Esophagus squamous epithelium (tissue), 4 donors: ENCODE data around the gene CEP164.

ENCODE experiments used
- POLR2A ChIP-seq, 4 donors: fragments of 450-650 bp; IDR thresholded peaks; one replicate each; pipeline ENCODE4 v1.6.1; 2017; ENCODE audit warnings: antibody characterized with exemption in 4 of 4, mild to moderate bottlenecking in 4 of 4, moderate library complexity in 3 of 4
- TF ChIP-seq, protein P1 (sequence below), 6 experiments: fragments of 450-650 bp in 4 of 6; fragments of 200-600 bp in 2 of 6; sonication (generic) in 2 of 6; IDR thresholded peaks; one replicate each; pipeline ENCODE4 v1.5.1; 2016 to 2019; ENCODE audit warnings: antibody characterized with exemption in 6 of 6, mild to moderate bottlenecking in 4 of 6, moderate library complexity in 4 of 6

DNA sequence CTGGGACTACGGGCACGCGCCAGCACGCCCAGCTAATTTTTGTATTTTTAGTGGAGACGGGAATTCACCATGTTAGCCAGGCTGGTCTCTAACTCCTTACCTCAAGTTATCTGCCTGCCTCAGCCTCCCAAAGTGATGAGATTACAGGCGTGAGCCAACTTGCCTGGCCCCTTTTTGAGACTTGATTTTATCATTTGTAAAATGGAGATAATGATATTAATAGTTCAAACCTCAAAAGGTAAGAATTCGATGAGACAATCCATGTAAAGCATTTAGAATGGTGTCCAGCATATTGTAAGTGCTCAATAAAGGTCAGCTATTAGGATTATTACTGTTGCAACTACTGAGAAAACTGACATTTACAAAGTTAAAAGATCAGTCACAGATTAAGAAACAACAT, 8.9 kb upstream of the CEP164 start:
- TF ChIP-seq, protein P1, sequence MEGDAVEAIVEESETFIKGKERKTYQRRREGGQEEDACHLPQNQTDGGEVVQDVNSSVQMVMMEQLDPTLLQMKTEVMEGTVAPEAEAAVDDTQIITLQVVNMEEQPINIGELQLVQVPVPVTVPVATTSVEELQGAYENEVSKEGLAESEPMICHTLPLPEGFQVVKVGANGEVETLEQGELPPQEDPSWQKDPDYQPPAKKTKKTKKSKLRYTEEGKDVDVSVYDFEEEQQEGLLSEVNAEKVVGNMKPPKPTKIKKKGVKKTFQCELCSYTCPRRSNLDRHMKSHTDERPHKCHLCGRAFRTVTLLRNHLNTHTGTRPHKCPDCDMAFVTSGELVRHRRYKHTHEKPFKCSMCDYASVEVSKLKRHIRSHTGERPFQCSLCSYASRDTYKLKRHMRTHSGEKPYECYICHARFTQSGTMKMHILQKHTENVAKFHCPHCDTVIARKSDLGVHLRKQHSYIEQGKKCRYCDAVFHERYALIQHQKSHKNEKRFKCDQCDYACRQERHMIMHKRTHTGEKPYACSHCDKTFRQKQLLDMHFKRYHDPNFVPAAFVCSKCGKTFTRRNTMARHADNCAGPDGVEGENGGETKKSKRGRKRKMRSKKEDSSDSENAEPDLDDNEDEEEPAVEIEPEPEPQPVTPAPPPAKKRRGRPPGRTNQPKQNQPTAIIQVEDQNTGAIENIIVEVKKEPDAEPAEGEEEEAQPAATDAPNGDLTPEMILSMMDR (IDR thresholded peaks at IDR 0.05): no peak
- TF ChIP-seq POLR2A (IDR thresholded peaks at IDR 0.05): no peak
